ENCODE results near the gene GAB2.

- TF ChIP-seq CTCF (IDR thresholded peaks at IDR 0.05; ENCODE audit: poor library complexity) (no peak), EZH2 (IDR thresholded peaks at IDR 0.05; ENCODE audit: borderline replicate concordance) (no peak)
Observed at GRCh38 chr11:78323363-78323762, 94.3 kb downstream of the GAB2 start.

Measured in hepatocyte (in vitro differentiated cells).